NAMALWA (cell line): Measurements from ENCODE around the gene OBSCN.

Experiments used
- DNase-seq: peaks from one replicate; pipeline ENCODE4 v3.0.0-alpha.2; 2015; ENCODE audit warnings: low spot score

Gene OBSCN

GRCh38 chr1:228417483-228418203 lies 209.8 kb downstream of the OBSCN start:
- DNase-seq: no peak

GRCh38 chr1:228420968-228421826 lies 213.4 kb downstream of the OBSCN start:
- no peak for DNase-seq

DNA sequence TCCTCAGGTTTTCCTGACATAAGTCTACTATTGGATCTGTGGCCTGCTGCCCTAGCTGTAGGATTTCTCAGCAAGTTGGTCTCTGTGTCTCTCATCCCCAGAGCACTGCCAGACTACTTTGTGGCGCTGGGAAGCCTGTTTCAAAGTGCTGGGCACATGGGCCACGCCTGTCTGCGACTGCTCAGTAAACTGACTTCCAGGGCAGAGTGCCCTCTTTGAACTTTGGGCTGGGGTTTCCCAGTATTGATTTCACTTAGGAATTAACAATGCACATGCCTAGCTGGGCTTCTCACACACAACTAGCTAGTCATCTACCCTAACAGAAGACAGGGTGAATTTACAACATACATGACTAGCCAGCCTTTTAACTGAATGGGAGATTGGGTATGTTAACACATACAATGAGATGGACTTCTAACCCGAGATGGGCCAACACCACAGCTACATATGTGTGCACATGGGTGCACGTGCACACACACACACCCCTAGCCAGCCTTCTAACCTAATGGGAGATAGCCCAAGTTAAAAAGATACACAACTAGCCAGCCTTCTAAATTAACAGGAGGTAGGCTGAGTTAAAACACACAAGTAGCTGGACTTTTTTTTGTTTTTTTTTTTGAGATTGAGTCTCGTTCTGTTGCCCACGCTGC lies 215.7 kb downstream of the OBSCN start:
- DNase-seq: no peak

DNA sequence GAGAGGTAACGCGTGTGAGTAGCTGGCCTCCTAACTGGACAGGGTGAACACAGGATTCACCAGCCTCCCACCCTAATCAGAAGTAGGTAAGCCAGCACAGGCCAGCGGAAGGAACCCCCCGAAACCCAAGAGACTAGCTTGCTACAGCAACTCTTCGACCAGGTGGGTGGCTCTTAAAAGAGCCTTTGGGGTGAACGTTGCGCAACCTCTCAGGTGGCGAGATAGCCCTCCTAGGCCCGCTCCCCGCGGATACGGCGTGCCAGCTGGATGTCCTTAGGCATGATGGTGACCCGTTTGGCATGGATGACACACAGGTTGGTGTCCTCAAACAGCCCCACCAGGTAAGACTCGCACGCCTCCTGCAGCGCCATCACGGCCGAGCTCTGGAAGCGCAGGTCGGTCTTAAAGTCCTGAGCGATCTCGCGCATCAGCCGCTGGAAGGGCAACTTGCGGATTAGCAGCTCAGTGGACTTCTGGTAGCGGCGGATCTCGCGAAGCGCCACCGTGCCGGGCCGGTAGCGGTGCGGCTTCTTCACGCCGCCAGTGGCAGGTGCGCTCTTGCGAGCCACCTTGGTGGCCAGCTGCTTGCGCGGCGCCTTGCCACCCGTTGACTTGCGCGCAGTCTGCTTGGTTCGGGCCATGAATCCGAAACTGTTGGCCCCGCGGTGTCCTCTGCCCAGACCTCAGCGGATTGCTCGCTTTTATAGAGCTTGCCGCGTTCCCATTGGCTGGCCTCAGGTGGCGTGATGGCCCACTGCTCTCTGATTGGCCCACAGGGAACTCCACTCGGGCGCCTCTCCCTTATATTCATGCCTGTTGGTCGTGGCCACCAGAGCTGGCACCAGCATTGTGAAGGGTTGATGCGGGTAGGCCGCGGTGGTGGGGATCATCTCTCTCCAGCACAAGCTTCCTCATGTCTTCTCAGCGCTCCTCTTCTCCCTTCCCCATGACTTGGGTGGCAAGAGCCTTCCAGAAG lies 217.1 kb downstream of the OBSCN start:
- DNase-seq: no peak

- no peak for DNase-seq
Observed at GRCh38 chr1:228426518-228427175, 218.8 kb downstream of the OBSCN start.

DNA sequence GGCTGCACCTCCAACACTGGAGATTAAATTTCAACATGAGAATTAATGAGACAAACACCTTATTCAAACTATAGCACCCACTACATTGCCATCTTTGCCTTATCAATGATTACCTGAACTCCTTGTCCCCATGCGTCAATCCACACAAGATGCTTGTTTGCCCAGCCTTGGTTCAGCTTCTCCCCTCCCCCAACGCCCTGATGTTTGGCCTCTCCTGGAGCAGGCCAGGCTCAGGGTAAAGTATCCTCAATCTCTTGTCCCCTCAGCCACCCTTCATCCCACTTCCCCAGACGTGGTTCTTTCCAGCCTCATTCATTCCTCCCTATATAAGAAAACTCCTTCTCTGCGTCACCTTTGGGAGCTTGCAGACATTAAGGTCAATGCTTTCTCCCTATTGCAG lies 220.6 kb downstream of the OBSCN start:
- no peak for DNase-seq
